SJCRH30 (cell line): ENCODE data around the gene DNMT3A. TPM values are rescaled to one million over a fixed set of nuclear protein-coding genes. Genes with fewer than 3 reads are reported as not detected.

Experiments used
- DNase-seq, 2 experiments: peaks; one replicate each; pipeline ENCODE4 v3.0.0-alpha.2; 2015 to 2020
- H3K27ac ChIP-seq: fragments of 250-450 bp; sonication (Bioruptor Pico); 2 replicates; pipeline ENCODE4 v1.5.1; 2020; ENCODE audit warnings: mild to moderate bottlenecking, moderate library complexity
- H3K27me3 ChIP-seq: fragments of 250-450 bp; sonication (Bioruptor Pico); 2 replicates; pipeline ENCODE4 v1.5.1; 2020; ENCODE audit warnings: mild to moderate bottlenecking, moderate library complexity
- H3K36me3 ChIP-seq: fragments of 250-450 bp; sonication (Bioruptor Pico); 2 replicates; pipeline ENCODE4 v1.5.1; 2020; ENCODE audit warnings: mild to moderate bottlenecking, moderate library complexity
- H3K4me1 ChIP-seq: fragments of 250-450 bp; sonication (Bioruptor Pico); 2 replicates; pipeline ENCODE4 v1.5.1; 2020; ENCODE audit warnings: mild to moderate bottlenecking, moderate library complexity
- H3K4me3 ChIP-seq: fragments of 250-450 bp; sonication (Bioruptor Pico); 2 replicates; pipeline ENCODE4 v1.5.1; 2020; ENCODE audit warnings: mild to moderate bottlenecking, moderate library complexity
- H3K9me3 ChIP-seq: fragments of 250-450 bp; sonication (Bioruptor Pico); replicated peaks from 2 replicates; pipeline ENCODE4 v1.5.1; 2020; ENCODE audit warnings: mild to moderate bottlenecking, moderate library complexity
- total RNA-seq: library from RNA; depleted of rRNA; stranded (reverse); fragments of >200 nt; shearing (Covaris generic); gene quantifications from 2 replicates; pipeline ENCODE4 v1.2.3, GENCODE V29; 2014; rRNA removed

The DNMT3A gene
- total RNA-seq: 26.1 and 32.8 TPM in 2 replicates

- Histone ChIP-seq H3K27ac (no peak within 1 kb of the TSS), H3K4me1 (peaks cover 9% of the 10 kb centered on the region; the same call in 1 of the 2 replicates), H3K4me3 (peak within 1 kb of the TSS; percentile 66), H3K27me3 (no peaks in the 10 kb centered on the region), H3K9me3 (no peaks in the 10 kb centered on the region), H3K36me3 (peaks cover 2% of the 10 kb centered on the region; the same call in 1 of the 2 replicates)
- peak; percentile 75 to 77 for DNase-seq
Measured at GRCh38 chr2:25341753-25342371, at the start of gene DNMT3A. DNMT3A (minus strand) TSS chr2:25341925; CDS start chr2:25313984, 27,941 bp downstream.

- DNase-seq: no peak
Measured at GRCh38 chr2:25389161-25389560, 47.4 kb upstream of the DNMT3A start.

GRCh38 chr2:25388491-25388890 is 46.8 kb upstream of the DNMT3A start:
- no peaks in the 10 kb centered on the region for H3K9me3 ChIP-seq
- DNase-seq: no peak

More at GRCh38 chr2:25389161-25389560, 47.4 kb upstream of the DNMT3A start:
- Histone ChIP-seq H3K36me3 (no peaks in the 10 kb centered on the region), H3K9me3 (no peaks in the 10 kb centered on the region), H3K27me3 (no peaks in the 10 kb centered on the region), H3K27ac (no peak overlapping the region), H3K4me1 (no peaks in the 10 kb centered on the region), H3K4me3 (no peak overlapping the region)

GRCh38 chr2:25387876-25388449 is 46.2 kb upstream of the DNMT3A start:
- no peaks in the 10 kb centered on the region for H3K27me3 ChIP-seq
- no peaks in the 10 kb centered on the region for H3K36me3 ChIP-seq
- no peak overlapping the region for H3K4me3 ChIP-seq
- DNase-seq: no peak
- no peaks in the 10 kb centered on the region for H3K9me3 ChIP-seq
- H3K4me1 ChIP-seq: no peaks in the 10 kb centered on the region
- no peak overlapping the region for H3K27ac ChIP-seq

More at GRCh38 chr2:25388491-25388890, 46.8 kb upstream of the DNMT3A start:
- H3K36me3 ChIP-seq: no peaks in the 10 kb centered on the region
- no peaks in the 10 kb centered on the region for H3K27me3 ChIP-seq
- no peaks in the 10 kb centered on the region for H3K4me1 ChIP-seq
- H3K4me3 ChIP-seq: no peak overlapping the region
- no peak overlapping the region for H3K27ac ChIP-seq

GRCh38 chr2:25386971-25387875 is 45.5 kb upstream of the DNMT3A start:
- no peaks in the 10 kb centered on the region for H3K4me1 ChIP-seq
- no peak overlapping the region for H3K27ac ChIP-seq
- H3K27me3 ChIP-seq: no peaks in the 10 kb centered on the region
- H3K36me3 ChIP-seq: no peaks in the 10 kb centered on the region
- DNase-seq: no peak
- H3K9me3 ChIP-seq: no peaks in the 10 kb centered on the region
- no peak overlapping the region for H3K4me3 ChIP-seq

- H3K4me3 ChIP-seq: no peak overlapping the region
- no peak for DNase-seq
- H3K27me3 ChIP-seq: no peaks in the 10 kb centered on the region
- no peak overlapping the region for H3K27ac ChIP-seq
- H3K4me1 ChIP-seq: no peaks in the 10 kb centered on the region; the same call in 1 of the 2 replicates
- no peaks in the 10 kb centered on the region for H3K9me3 ChIP-seq
- H3K36me3 ChIP-seq: no peaks in the 10 kb centered on the region
Measured at GRCh38 chr2:25385910-25386309, 44.2 kb upstream of the DNMT3A start.

GRCh38 chr2:25383806-25384205 is 42.1 kb upstream of the DNMT3A start:
- no peak for DNase-seq
- Histone ChIP-seq H3K36me3 (no peaks in the 10 kb centered on the region), H3K4me1 (no peaks in the 10 kb centered on the region; the same call in 1 of the 2 replicates), H3K9me3 (no peaks in the 10 kb centered on the region), H3K27ac (no peak overlapping the region), H3K27me3 (no peaks in the 10 kb centered on the region), H3K4me3 (no peak overlapping the region)

- H3K36me3 ChIP-seq: no peaks in the 10 kb centered on the region
- no peaks in the 10 kb centered on the region for H3K9me3 ChIP-seq
- DNase-seq: no peak
- H3K27me3 ChIP-seq: no peaks in the 10 kb centered on the region
- H3K4me1 ChIP-seq: peaks cover 5% of the 10 kb centered on the region
- H3K27ac ChIP-seq: no peak overlapping the region
- no peak overlapping the region for H3K4me3 ChIP-seq
Measured at GRCh38 chr2:25381502-25381901, 39.8 kb upstream of the DNMT3A start.

GRCh38 chr2:25380586-25381375 is 39.1 kb upstream of the DNMT3A start:
- Histone ChIP-seq H3K4me3 (no peak overlapping the region), H3K36me3 (no peaks in the 10 kb centered on the region), H3K4me1 (peaks cover 9% of the 10 kb centered on the region), H3K27ac (no peak overlapping the region), H3K9me3 (no peaks in the 10 kb centered on the region), H3K27me3 (no peaks in the 10 kb centered on the region)
- peak; percentile 64 to 72 for DNase-seq

- H3K27ac ChIP-seq: no peak overlapping the region
- no peak overlapping the region for H3K4me3 ChIP-seq
- H3K9me3 ChIP-seq: no peaks in the 10 kb centered on the region
- H3K4me1 ChIP-seq: peaks cover 9% of the 10 kb centered on the region
- DNase-seq: no peak
- no peaks in the 10 kb centered on the region for H3K36me3 ChIP-seq
- H3K27me3 ChIP-seq: no peaks in the 10 kb centered on the region
Measured at GRCh38 chr2:25380023-25380422, 38.3 kb upstream of the DNMT3A start.

GRCh38 chr2:25379535-25379934 is 37.8 kb upstream of the DNMT3A start:
- H3K27ac ChIP-seq: no peak overlapping the region
- no peaks in the 10 kb centered on the region for H3K36me3 ChIP-seq
- H3K27me3 ChIP-seq: no peaks in the 10 kb centered on the region
- H3K4me1 ChIP-seq: peaks cover 9% of the 10 kb centered on the region
- H3K9me3 ChIP-seq: no peaks in the 10 kb centered on the region
- no peak overlapping the region for H3K4me3 ChIP-seq
- DNase-seq: no peak

GRCh38 chr2:25378731-25379490 is 37.2 kb upstream of the DNMT3A start:
- Histone ChIP-seq H3K36me3 (no peaks in the 10 kb centered on the region), H3K27ac (no peak overlapping the region), H3K4me1 (peaks cover 11% of the 10 kb centered on the region), H3K9me3 (no peaks in the 10 kb centered on the region), H3K27me3 (no peaks in the 10 kb centered on the region), H3K4me3 (no peak overlapping the region)
- DNase-seq: no peak

- H3K9me3 ChIP-seq: no peaks in the 10 kb centered on the region
- DNase-seq: no peak
- peaks cover 21% of the 10 kb centered on the region for H3K4me1 ChIP-seq
- no peaks in the 10 kb centered on the region for H3K36me3 ChIP-seq
- H3K27me3 ChIP-seq: no peaks in the 10 kb centered on the region
- no peak overlapping the region for H3K27ac ChIP-seq
- H3K4me3 ChIP-seq: no peak overlapping the region
Measured at GRCh38 chr2:25377822-25378421, 36.2 kb upstream of the DNMT3A start.
